Uterus (tissue), 2 donors: ENCODE data around the gene RIOK3.

Experiments
- CTCF ChIP-seq, 4 experiments: fragments of 200-600 bp in 2 of 4; fragments of 450-650 bp in 2 of 4; sonication (generic) in 2 of 4; IDR thresholded peaks; one replicate each; pipeline ENCODE4 v1.5.1; 2016 to 2019; ENCODE audit warnings: antibody characterized with exemption in 4 of 4, mild to moderate bottlenecking in 2 of 4, moderate library complexity in 1 of 4
- POLR2A ChIP-seq, 2 donors: fragments of 450-650 bp; IDR thresholded peaks; one replicate each; pipeline ENCODE4 v1.6.1; 2016; ENCODE audit warnings: antibody characterized with exemption in 2 of 2, mild to moderate bottlenecking in 1 of 2, moderate library complexity in 1 of 2

GRCh38 chr18:23424616-23425015 lies 28.5 kb upstream of the RIOK3 start:
- TF ChIP-seq CTCF (IDR thresholded peaks at IDR 0.05) (no peak), POLR2A (IDR thresholded peaks at IDR 0.05) (no peak)
